DMS153 treated with DMSO at 0.1 percent for 48 hours (cell line): Measurements from ENCODE around the gene TXNRD1.
A peak's percentile ranks its signal among the peaks of the same experiment; 100 is the strongest.
"Not testable (repeated sequence)": the region's sequence is repeated elsewhere in the genome, so short reads cannot be mapped to it uniquely, and the experiment has no call there.

Experiments
- DNase-seq: peaks from one replicate; lab custom pipeline; 2025; ENCODE audit not compliant: unreplicated experiment; lab: John Stamatoyannopoulos, UW

Gene TXNRD1

GRCh38 chr12:104279164-104279563 lies 63.6 kb downstream of the TXNRD1 start:
- DNase-seq, result no peak

GRCh38 chr12:104280111-104280510 lies 64.5 kb downstream of the TXNRD1 start:
- DNase-seq, result no peak

- DNase-seq, result no peak
Observed at GRCh38 chr12:104280717-104281458, 65.3 kb downstream of the TXNRD1 start.

- no peak for DNase-seq
Observed at GRCh38 chr12:104281636-104282035, 66.1 kb downstream of the TXNRD1 start.

GRCh38 chr12:104282109-104282508 lies 66.5 kb downstream of the TXNRD1 start:
- no peak for DNase-seq

- DNase-seq, result peak; percentile 30
Observed at GRCh38 chr12:104285740-104286515, 70.3 kb downstream of the TXNRD1 start.

GRCh38 chr12:104286516-104287482 lies 71.2 kb downstream of the TXNRD1 start:
- peak; percentile 86 for DNase-seq

- DNase-seq, result peak; percentile 75
Observed at GRCh38 chr12:104288635-104289274, 73.2 kb downstream of the TXNRD1 start.

- no peak for DNase-seq
Observed at GRCh38 chr12:104290320-104290719, 74.7 kb downstream of the TXNRD1 start.

- no peak for DNase-seq
Observed at GRCh38 chr12:104290855-104291254, 75.3 kb downstream of the TXNRD1 start.

GRCh38 chr12:104291867-104292524 lies 76.4 kb downstream of the TXNRD1 start:
- no peak for DNase-seq

GRCh38 chr12:104292872-104293794 lies 77.6 kb downstream of the TXNRD1 start:
- DNase-seq, result no peak

- not testable (repeated sequence) for DNase-seq
Observed at GRCh38 chr12:104294158-104294859, 78.7 kb downstream of the TXNRD1 start.

- DNase-seq, result no peak
Observed at GRCh38 chr12:104294927-104295668, 79.5 kb downstream of the TXNRD1 start.

- DNase-seq, result no peak
Observed at GRCh38 chr12:104295954-104296353, 80.4 kb downstream of the TXNRD1 start.

GRCh38 chr12:104296718-104297117 lies 81.1 kb downstream of the TXNRD1 start:
- DNase-seq, result no peak

GRCh38 chr12:104297477-104298113 lies 82.0 kb downstream of the TXNRD1 start:
- no peak for DNase-seq
